ENCODE data around the gene KIAA0825. TPM values are rescaled to one million over a fixed set of nuclear protein-coding genes. Genes with fewer than 3 reads are reported as not detected.

KIAA0825 gene
- total RNA-seq, 1 experiment from 2014 or later: 1.9 TPM

DNA sequence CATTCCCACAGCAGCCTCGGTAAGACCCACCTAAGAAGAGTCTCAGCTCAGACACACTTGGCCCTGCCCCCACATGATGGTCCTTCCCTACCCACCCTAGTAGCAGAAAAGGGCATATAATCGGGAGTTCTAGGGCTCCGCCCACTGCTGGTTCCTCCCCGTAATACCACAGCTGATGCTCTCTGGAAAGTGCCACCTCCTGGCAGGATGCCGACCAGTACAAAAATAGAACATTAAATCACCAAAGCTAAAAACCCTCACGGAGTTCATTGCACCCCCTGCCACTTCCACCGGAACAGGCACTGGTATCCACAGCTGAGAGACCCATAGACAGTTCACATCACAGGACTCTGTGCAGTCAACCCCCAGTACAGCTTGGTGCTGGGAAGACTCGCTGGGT is 271.3 kb downstream of the KIAA0825 start:
- DNase-seq: no peak
- H3K4me2 ChIP-seq: no peak overlapping the region
- H3K4me3 ChIP-seq: no peak overlapping the region
- H3K36me3 ChIP-seq (ENCODE audit: low read depth): no peaks in the 10 kb centered on the region
- POLR2A ChIA-PET (ENCODE audit: unreplicated experiment): no interaction called here
- H4K20me1 ChIP-seq (ENCODE audit: insufficient read depth): no peaks in the 10 kb centered on the region
- no peaks in the 10 kb centered on the region for H3K27me3 ChIP-seq (ENCODE audit: insufficient read depth, low read depth)
- no peaks in the 10 kb centered on the region for H3K9me2 ChIP-seq (ENCODE audit: insufficient read depth)
- no peaks in the 10 kb centered on the region for H3K4me1 ChIP-seq (replicated peaks; ENCODE audit: insufficient read depth)
- no peaks in the 10 kb centered on the region; the same call in 1 of the 2 replicates for H3K9me3 ChIP-seq (ENCODE audit: insufficient read depth, low read depth)
- intact Hi-C loops (cut with micrococcal nuclease; ENCODE audit: unreplicated experiment): no loop called here
- no peak for TF ChIP-seq EZH2 (IDR thresholded peaks at IDR 0.05; ENCODE audit: low read depth)
- TF ChIP-seq, protein P1, sequence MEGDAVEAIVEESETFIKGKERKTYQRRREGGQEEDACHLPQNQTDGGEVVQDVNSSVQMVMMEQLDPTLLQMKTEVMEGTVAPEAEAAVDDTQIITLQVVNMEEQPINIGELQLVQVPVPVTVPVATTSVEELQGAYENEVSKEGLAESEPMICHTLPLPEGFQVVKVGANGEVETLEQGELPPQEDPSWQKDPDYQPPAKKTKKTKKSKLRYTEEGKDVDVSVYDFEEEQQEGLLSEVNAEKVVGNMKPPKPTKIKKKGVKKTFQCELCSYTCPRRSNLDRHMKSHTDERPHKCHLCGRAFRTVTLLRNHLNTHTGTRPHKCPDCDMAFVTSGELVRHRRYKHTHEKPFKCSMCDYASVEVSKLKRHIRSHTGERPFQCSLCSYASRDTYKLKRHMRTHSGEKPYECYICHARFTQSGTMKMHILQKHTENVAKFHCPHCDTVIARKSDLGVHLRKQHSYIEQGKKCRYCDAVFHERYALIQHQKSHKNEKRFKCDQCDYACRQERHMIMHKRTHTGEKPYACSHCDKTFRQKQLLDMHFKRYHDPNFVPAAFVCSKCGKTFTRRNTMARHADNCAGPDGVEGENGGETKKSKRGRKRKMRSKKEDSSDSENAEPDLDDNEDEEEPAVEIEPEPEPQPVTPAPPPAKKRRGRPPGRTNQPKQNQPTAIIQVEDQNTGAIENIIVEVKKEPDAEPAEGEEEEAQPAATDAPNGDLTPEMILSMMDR (conservative IDR thresholded peaks at IDR 0.05): no peak
- H3K27ac ChIP-seq: no peak overlapping the region
- CTCF ChIA-PET: no interaction called here
- BruUV-seq (replicated peaks): no TSS peak
- H3F3A ChIP-seq (ENCODE audit: insufficient read depth, low read depth): no peaks in the 10 kb centered on the region
- no peaks in the 10 kb centered on the region for H3K79me2 ChIP-seq (ENCODE audit: low read depth)
- no peak overlapping the region for H2AFZ ChIP-seq

GRCh38 chr5:94345257-94345656 is 273.1 kb downstream of the KIAA0825 start:
- H2AFZ ChIP-seq: no peak overlapping the region
- ChIA-PET CTCF (no interaction called here), POLR2A (ENCODE audit: unreplicated experiment) (no interaction called here)
- H3K4me1 ChIP-seq (replicated peaks; ENCODE audit: insufficient read depth): no peaks in the 10 kb centered on the region
- no peaks in the 10 kb centered on the region for H3K27me3 ChIP-seq (ENCODE audit: insufficient read depth, low read depth)
- H4K20me1 ChIP-seq (ENCODE audit: insufficient read depth): no peaks in the 10 kb centered on the region
- no peak overlapping the region for H3K4me2 ChIP-seq
- no peaks in the 10 kb centered on the region for H3K79me2 ChIP-seq (ENCODE audit: low read depth)
- TF ChIP-seq EZH2 (IDR thresholded peaks at IDR 0.05; ENCODE audit: low read depth): no peak
- TF ChIP-seq, protein P1 (conservative IDR thresholded peaks at IDR 0.05): no peak
- no peak overlapping the region for H3K27ac ChIP-seq
- no peaks in the 10 kb centered on the region; the same call in 1 of the 2 replicates for H3K9me3 ChIP-seq (ENCODE audit: insufficient read depth, low read depth)
- intact Hi-C loops (cut with micrococcal nuclease; ENCODE audit: unreplicated experiment): no loop called here
- H3F3A ChIP-seq (ENCODE audit: insufficient read depth, low read depth): no peaks in the 10 kb centered on the region
- BruUV-seq (replicated peaks): no TSS peak
- DNase-seq: no peak
- H3K9me2 ChIP-seq (ENCODE audit: insufficient read depth): no peaks in the 10 kb centered on the region
- no peak overlapping the region for H3K4me3 ChIP-seq
- H3K36me3 ChIP-seq (ENCODE audit: low read depth): no peaks in the 10 kb centered on the region

- Histone ChIP-seq H3K27me3 (ENCODE audit: insufficient read depth, low read depth) (no peaks in the 10 kb centered on the region), H3K4me2 (no peak overlapping the region), H4K20me1 (ENCODE audit: insufficient read depth) (no peaks in the 10 kb centered on the region), H3K9me2 (ENCODE audit: insufficient read depth) (no peaks in the 10 kb centered on the region), H3K27ac (no peak overlapping the region), H2AFZ (no peak overlapping the region), H3K36me3 (ENCODE audit: low read depth) (no peaks in the 10 kb centered on the region), H3K9me3 (ENCODE audit: insufficient read depth, low read depth) (no peaks in the 10 kb centered on the region), H3K4me3 (no peak overlapping the region), H3F3A (ENCODE audit: insufficient read depth, low read depth) (no peaks in the 10 kb centered on the region), H3K79me2 (ENCODE audit: low read depth) (no peaks in the 10 kb centered on the region), H3K4me1 (replicated peaks; ENCODE audit: insufficient read depth) (no peaks in the 10 kb centered on the region)
- no peak for DNase-seq
- BruUV-seq (replicated peaks): no TSS peak
- TF ChIP-seq, protein P1 (conservative IDR thresholded peaks at IDR 0.05): no peak
- no peak for TF ChIP-seq EZH2 (IDR thresholded peaks at IDR 0.05; ENCODE audit: low read depth)
- CTCF ChIA-PET: no interaction called here
- POLR2A ChIA-PET (ENCODE audit: unreplicated experiment): no interaction called here
- intact Hi-C loops (cut with micrococcal nuclease; ENCODE audit: unreplicated experiment): no loop called here
Measured at GRCh38 chr5:94337617-94338016, 280.8 kb downstream of the KIAA0825 start.
